AG04450 (cell line): ENCODE data around the gene CACNG6. TPM values are rescaled to one million over a fixed set of nuclear protein-coding genes. Genes with fewer than 3 reads are reported as not detected.

Source experiments
- CTCF ChIA-PET: fragments of 300-600, 350-600 bp; formaldehyde crosslinking; extraction: SDS; loops from one replicate; lab custom pipeline; 2022; ENCODE audit warnings: antibody characterized with exemption, inconsistent platforms; lab: Charles Lee
- POLR2A ChIA-PET: fragments of 350-600 bp; formaldehyde crosslinking; extraction: SDS; loops from one replicate; lab custom pipeline; 2021; ENCODE audit warnings: antibody characterized with exemption, inconsistent platforms; lab: Yijun Ruan, JAX
- DNase-seq: peaks from one replicate; pipeline ENCODE4 v3.0.0-alpha.2; 2011; ENCODE audit warnings: low read depth, low spot score
- H3K27ac ChIP-seq: one replicate; pipeline ENCODE4 v1.5.1; 2012; ENCODE audit warnings: low read depth, low read length, control low read depth
- H3K27me3 ChIP-seq: one replicate; pipeline ENCODE4 v1.6.0; 2012; ENCODE audit warnings: low read length; ENCODE audit not compliant: control insufficient read depth, insufficient read depth
- H3K4me3 ChIP-seq: 2 replicates; pipeline ENCODE4 v1.5.1; 2011; ENCODE audit warnings: mild to moderate bottlenecking, low read depth, low read length, control low read depth
- H3K9me3 ChIP-seq: 2 replicates; pipeline ENCODE4 v1.5.1; 2012; ENCODE audit warnings: low read length; ENCODE audit not compliant: control insufficient read depth, insufficient read depth
- CTCF ChIP-seq: IDR thresholded peaks from 2 replicates; pipeline ENCODE4 v1.5.1; 2011; ENCODE audit warnings: low read depth, low read length, control low read depth, inconsistent platforms
- polyA plus RNA-seq: library from polyadenylated mRNA; depleted of rRNA; stranded (reverse); fragments of >200 nt; gene quantifications from 2 replicates; pipeline ENCODE4 v1.2.3, GENCODE V29; 2011

The CACNG6 gene
- polyA plus RNA-seq, 1 experiment = 0.19 TPM

GRCh38 chr19:53966931-53967330 is 24.5 kb upstream of the CACNG6 start:
- Histone ChIP-seq H3K27ac (no peak overlapping the region), H3K9me3 (no peaks in the 10 kb centered on the region), H3K4me3 (no peak overlapping the region), H3K27me3 (peaks cover 11% of the 10 kb centered on the region)
- no peak for DNase-seq
- CTCF ChIA-PET = no interaction called here
- POLR2A ChIA-PET = no interaction called here
- TF ChIP-seq CTCF = no peak

DNA sequence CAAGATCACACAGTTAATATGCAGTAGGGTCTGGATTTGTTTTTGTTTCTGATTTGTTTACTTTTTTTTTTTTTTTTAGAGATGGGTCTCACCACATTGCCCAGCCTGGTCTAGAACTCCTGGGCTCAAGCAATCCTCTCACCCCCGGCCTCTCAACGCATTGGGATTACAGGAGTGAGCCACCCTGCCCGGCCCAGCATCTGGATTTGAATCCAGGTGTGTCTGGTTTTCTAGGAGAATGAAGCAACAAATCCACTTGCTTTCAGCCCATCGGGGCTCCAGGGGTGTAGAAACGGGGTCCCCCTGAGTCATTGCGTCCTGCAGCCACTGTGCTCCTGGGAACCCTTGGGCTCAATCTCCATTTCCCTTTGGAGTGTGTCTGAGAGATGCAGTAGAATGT is 22.1 kb upstream of the CACNG6 start:
- ChIA-PET CTCF (no interaction called here), POLR2A (no interaction called here)
- no peak for DNase-seq
- Histone ChIP-seq H3K9me3 (no peaks in the 10 kb centered on the region), H3K27ac (no peak overlapping the region), H3K27me3 (peaks cover 3% of the 10 kb centered on the region), H3K4me3 (no peak overlapping the region)
- TF ChIP-seq CTCF = no peak

DNA sequence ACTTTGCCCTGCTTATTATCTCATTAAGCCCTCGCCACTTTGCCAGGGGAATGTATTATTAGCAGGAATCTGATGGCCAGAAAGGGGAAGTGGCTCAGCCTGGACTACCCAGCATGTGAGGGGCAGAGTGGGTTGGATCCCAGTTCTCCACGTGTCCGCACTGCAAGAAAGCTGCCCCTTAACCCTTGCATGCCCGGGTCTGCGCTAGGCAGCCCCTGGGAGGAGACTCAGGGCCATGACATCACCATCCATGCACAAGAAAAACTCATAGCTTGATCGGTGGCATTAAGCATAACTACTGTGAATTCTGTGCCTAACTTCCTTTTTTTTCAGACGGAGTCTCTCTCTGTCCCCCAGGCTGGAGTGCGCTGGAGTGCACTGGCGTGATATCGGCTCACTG is 19.8 kb upstream of the CACNG6 start:
- CTCF ChIA-PET = interaction anchor here (0.6 to 1.6 kb wide), 2 partner anchors 53 to 179 kb away, joined by 3 to 4 read pairs; no protein-coding TSS in a partner anchor
- no peak for TF ChIP-seq CTCF
- no peak overlapping the region for H3K4me3 ChIP-seq
- POLR2A ChIA-PET = no interaction called here
- H3K9me3 ChIP-seq = no peaks in the 10 kb centered on the region
- H3K27ac ChIP-seq = no peak overlapping the region
- no peaks in the 10 kb centered on the region for H3K27me3 ChIP-seq
- DNase-seq = no peak

- DNase-seq = peak; percentile 49
- CTCF ChIA-PET = no interaction called here
- TF ChIP-seq CTCF = no peak
- peaks cover 6% of the 10 kb centered on the region; the same call in 1 of the 2 replicates for H3K9me3 ChIP-seq
- POLR2A ChIA-PET = no interaction called here
- H3K27ac ChIP-seq = peak overlapping the region; percentile 57
- no peaks in the 10 kb centered on the region for H3K27me3 ChIP-seq
- peak overlapping the region; percentile 64 for H3K4me3 ChIP-seq
These were observed 13.9 kb upstream of the CACNG6 start for GRCh38 chr19:53977429-53977990.

DNA sequence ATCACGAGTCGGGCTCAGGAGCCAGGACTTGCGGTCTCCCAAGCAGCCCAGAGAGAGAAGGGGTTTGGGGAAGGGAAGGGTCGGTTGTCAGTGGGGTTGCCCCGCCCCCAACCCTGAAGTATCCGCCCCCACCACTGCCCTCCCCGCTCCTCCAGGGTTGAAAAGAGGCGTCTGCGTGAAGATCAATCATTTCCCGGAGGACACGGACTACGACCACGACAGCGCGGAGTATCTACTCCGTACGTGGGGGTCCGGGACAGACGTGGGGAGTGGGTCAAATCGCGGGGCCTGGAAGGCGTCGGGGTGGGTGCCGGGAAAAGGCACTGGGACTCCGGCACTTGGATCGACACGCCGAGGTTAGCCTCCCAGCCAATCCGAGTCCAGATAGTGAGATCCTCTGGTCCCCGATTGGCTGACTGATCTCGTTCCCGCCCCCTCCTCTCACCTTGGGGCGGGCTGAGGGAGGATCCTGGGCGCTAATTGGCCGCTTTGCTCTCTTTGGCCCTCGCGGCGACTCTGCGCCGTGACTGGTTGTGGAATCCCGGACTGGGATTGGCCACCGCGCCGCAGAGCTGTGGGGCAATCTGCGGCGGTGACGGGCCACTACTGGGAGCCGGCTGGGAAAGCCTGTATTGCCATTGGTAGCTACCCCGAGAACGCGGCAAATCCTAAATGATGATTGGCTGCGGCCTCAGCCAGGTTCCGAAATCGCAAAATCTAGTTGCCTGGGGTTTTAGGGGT is 13.3 kb upstream of the CACNG6 start:
- H3K27ac ChIP-seq = peak overlapping the region; percentile 57
- no peaks in the 10 kb centered on the region for H3K27me3 ChIP-seq
- peaks cover 6% of the 10 kb centered on the region; the same call in 1 of the 2 replicates for H3K9me3 ChIP-seq
- no peak for TF ChIP-seq CTCF
- DNase-seq = peak; percentile 92
- ChIA-PET CTCF (no interaction called here), POLR2A (no interaction called here)
- H3K4me3 ChIP-seq = peak overlapping the region; percentile 64
